Renal cortical epithelial cell (primary cell): Measurements from ENCODE around the gene ADRA2C. TPM values are rescaled to one million over a fixed set of nuclear protein-coding genes. Genes with fewer than 3 reads are reported as not detected.
"Not testable (repeated sequence)": the region's sequence is repeated elsewhere in the genome, so short reads cannot be mapped to it uniquely, and the experiment has no call there.

Experiments
- DNase-seq: peaks from one replicate; pipeline ENCODE4 v3.0.0-alpha.2; 2011; ENCODE audit warnings: low read depth
- total RNA-seq: library from RNA; depleted of rRNA; stranded (reverse); fragments of >200 nt; gene quantifications from 2 replicates; pipeline ENCODE4 v1.2.3, GENCODE V29; 2014

The ADRA2C gene
- total RNA-seq, 1 donor from 2014 or later = 1.8 TPM

GRCh38 chr4:3813151-3814052 is 47.2 kb downstream of the ADRA2C start:
- DNase-seq = no peak

DNA sequence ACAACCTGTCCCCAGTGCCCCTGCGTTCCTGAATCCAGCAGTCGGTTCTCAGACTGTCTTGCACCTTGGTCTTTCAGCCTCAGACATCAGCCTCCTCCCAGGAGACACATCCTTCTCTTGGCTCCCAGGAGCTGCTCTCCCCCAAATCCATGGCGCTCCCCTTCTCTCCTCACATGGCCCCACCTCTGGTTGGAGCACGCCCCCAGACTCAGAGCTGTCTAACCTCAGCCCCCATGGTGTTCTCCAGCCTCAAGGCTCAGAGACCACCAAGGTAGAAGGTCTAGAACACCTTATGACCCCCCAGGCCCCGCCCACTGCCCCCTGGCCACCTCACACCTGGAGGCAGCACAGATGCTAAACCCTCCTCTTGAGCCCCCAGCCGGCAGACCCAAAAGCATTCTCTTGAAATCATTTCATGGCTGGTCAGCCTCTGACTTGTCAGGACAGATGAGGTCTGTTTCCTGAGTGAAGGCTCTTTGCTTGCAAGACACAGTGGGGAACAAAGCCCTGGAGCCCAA is 47.9 kb downstream of the ADRA2C start:
- no peak for DNase-seq

DNA sequence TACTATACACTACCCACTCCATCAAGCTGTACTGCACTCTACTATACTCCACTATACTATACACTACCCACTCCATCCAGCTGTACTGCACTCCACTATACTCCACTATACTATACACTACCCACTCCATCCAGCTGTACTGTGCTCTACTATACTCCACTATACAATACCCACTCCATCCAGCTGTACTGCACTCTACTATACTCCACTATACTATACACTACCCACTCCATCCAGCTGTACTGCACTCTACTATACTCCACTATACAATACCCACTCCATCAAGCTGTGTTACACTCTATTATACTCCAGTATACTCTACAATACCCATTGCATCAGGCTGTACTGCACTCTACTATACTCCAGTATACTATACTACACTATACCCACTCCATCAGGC is 48.7 kb downstream of the ADRA2C start:
- not testable (repeated sequence) for DNase-seq

GRCh38 chr4:3816256-3816825 is 50.2 kb downstream of the ADRA2C start:
- no peak for DNase-seq

GRCh38 chr4:3816983-3817960 is 51.1 kb downstream of the ADRA2C start:
- DNase-seq = no peak

Other genes with a start within 250 kb of the ADRA2C start
- gene LRPAP1, start 234.0 kb upstream of the ADRA2C start, total RNA-seq = 75.5 and 213 TPM in 2 replicates